Effector memory CD4-positive, alpha-beta T cell (primary cell): ENCODE measurements around the gene TRIM54.
"Not testable (repeated sequence)": the region's sequence is repeated elsewhere in the genome, so short reads cannot be mapped to it uniquely, and the experiment has no call there.

ENCODE experiments used
- DNase-seq, 3 donors: peaks; one replicate each; pipeline ENCODE4 v3.0.0-alpha.2; 2020
- H3K27ac ChIP-seq: 2 replicates; pipeline ENCODE4 v1.7.0; 2013; ENCODE audit warnings: mild to moderate bottlenecking, low read length, moderate library complexity; ENCODE audit not compliant: insufficient read depth, poor library complexity, severe bottlenecking
- H3K27me3 ChIP-seq: replicated peaks from 2 replicates; pipeline ENCODE4 v1.7.0; 2013; ENCODE audit warnings: mild to moderate bottlenecking, low read length; ENCODE audit not compliant: insufficient read depth, control insufficient read depth, poor library complexity, severe bottlenecking
- H3K36me3 ChIP-seq: 2 replicates; pipeline ENCODE4 v1.7.0; 2013; ENCODE audit warnings: mild to moderate bottlenecking, low read length, moderate library complexity; ENCODE audit not compliant: control insufficient read depth, insufficient read depth
- H3K4me1 ChIP-seq: 2 replicates; pipeline ENCODE4 v1.7.0; 2013; ENCODE audit warnings: low read length, mild to moderate bottlenecking; ENCODE audit not compliant: control insufficient read depth, insufficient read depth, poor library complexity, severe bottlenecking
- H3K4me3 ChIP-seq: 2 replicates; pipeline ENCODE4 v1.7.0; 2013; ENCODE audit warnings: low read length, low read depth, mild to moderate bottlenecking; ENCODE audit not compliant: insufficient read depth, poor library complexity, severe bottlenecking
- H3K9me3 ChIP-seq: 2 replicates; pipeline ENCODE4 v1.7.0; 2013; ENCODE audit warnings: mild to moderate bottlenecking, low read length, moderate library complexity; ENCODE audit not compliant: control insufficient read depth

TRIM54 gene

DNA sequence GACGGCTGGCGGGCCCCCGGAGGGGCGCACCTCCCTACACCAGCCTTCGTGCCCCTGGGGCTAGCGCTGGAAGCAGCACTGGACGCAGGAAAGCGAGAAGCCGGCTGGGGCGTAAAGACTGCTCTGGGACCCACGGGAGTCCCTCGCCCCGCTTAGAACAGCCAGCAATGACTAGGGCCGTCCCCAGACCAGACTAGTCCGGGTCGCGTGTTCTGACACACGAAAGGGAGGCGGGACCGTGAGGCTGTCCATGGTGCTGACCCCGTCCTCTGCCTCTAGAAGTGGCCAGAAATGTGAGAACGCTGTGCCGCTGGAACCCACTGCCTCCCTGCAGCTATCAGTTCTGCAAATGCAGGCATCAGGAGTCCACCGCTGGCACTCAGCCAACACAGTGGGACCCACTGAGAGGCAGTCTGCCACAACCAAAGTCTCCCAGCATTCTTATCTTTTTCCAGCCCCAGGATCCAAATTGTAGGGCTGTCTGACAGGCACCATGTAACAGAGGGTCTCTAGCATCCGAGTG, 26.2 kb downstream of the TRIM54 start, which contains the start of gene UCN:
UCN (minus strand) TSS at position 87 of the 523 bp plus-strand sequence. CDS start 550 bp downstream, outside the sequence.
- no peak for DNase-seq
- H3K27me3 ChIP-seq: peaks cover 14% of the 10 kb centered on the region

DNA sequence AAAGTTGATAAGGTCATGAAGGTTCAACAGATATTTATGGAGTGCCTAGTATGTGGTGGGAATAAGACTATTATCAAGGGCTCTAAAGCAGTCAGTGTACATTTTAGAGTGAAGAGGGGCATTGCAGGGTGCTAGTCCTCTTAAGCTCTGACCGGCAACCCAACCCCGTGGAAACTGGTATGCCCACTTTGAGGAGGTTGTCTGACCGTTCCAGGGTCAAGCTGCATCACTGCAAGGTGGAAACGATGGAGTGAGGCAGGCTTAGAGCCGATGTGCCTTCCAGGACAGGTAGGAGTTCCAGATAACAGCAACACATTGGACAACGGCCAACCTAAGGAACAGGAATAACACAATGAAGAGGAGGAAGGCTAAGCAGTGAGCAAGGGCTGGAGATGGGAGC, 27.4 kb downstream of the TRIM54 start:
- Histone ChIP-seq H3K4me3 (no peak overlapping the region), H3K27ac (no peak overlapping the region), H3K9me3 (no peaks in the 10 kb centered on the region), H3K36me3 (peaks cover 4% of the 10 kb centered on the region), H3K27me3 (peaks cover 14% of the 10 kb centered on the region), H3K4me1 (peaks cover 11% of the 10 kb centered on the region)
- no peak for DNase-seq

More for the DNA sequence above, 26.2 kb downstream of the TRIM54 start, which contains the start of gene UCN:
- Histone ChIP-seq H3K4me3 (no peak within 1 kb of the TSS), H3K27ac (no peak within 1 kb of the TSS), H3K4me1 (peaks cover 11% of the 10 kb centered on the region), H3K36me3 (peaks cover 4% of the 10 kb centered on the region), H3K9me3 (no peaks in the 10 kb centered on the region)

DNA sequence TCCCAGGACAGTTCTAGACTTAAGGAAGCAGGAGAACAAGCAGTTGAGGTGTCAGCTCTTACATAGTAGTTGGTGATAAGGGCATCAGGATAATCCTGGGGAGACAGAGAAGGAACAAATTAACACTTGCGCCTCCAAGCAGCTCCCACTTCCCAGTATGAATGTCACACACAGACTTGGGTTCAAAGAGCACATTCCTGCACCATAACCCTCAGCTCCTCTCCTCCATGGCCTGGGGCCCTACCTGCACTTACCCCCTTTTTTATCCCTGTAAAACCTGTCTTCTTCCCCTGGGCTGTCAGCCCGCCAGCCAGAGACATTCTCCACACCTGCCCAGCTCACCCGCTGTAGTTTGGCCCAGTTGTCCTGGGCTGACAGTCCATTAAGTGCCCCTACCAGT, 29.9 kb downstream of the TRIM54 start:
- DNase-seq: no peak
- Histone ChIP-seq H3K27me3 (peaks cover under 1% of the 10 kb centered on the region), H3K27ac (no peak overlapping the region), H3K36me3 (peaks cover 4% of the 10 kb centered on the region), H3K4me3 (no peak overlapping the region), H3K4me1 (peaks cover 1% of the 10 kb centered on the region), H3K9me3 (no peaks in the 10 kb centered on the region)

DNA sequence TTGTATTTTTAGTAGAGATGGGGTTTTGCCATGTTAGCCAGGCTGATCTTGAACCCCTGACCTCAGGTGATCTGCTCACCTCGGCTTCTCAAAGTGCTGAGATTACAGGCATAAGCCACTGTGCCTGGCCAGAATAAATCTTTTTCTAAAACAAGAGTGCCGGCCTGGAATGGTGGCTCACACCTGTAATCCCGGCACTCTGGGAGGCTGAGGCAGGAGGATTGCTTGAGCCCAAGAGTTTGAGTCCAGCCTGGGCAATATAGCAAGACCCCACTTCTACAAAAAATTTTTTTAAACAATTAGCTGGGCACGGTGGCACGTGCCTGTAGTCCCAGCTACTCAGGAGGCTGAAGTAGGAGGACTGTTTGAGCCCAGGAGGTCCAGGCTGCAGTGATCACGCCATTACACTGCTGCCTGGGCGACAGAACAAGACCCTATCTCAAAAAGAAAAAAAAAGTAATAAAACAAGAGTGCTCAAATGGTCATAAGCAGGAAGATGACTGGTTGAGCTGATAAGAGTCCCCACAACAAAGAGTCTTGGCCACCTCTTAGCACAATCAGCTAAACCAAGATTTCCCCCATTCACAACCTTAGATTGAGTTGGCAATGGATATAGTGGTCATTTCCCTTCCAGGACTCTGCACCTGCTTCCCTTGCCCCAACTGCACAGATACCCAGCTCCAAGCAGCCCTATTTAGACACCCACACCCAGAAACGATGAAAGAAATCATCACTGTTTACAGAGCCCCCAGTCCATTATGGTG, 31.8 kb downstream of the TRIM54 start:
- H3K27ac ChIP-seq: no peak overlapping the region
- peaks cover 4% of the 10 kb centered on the region for H3K36me3 ChIP-seq
- no peaks in the 10 kb centered on the region for H3K27me3 ChIP-seq
- H3K9me3 ChIP-seq: no peaks in the 10 kb centered on the region
- DNase-seq: no peak
- no peaks in the 10 kb centered on the region for H3K4me1 ChIP-seq
- no peak overlapping the region for H3K4me3 ChIP-seq

DNA sequence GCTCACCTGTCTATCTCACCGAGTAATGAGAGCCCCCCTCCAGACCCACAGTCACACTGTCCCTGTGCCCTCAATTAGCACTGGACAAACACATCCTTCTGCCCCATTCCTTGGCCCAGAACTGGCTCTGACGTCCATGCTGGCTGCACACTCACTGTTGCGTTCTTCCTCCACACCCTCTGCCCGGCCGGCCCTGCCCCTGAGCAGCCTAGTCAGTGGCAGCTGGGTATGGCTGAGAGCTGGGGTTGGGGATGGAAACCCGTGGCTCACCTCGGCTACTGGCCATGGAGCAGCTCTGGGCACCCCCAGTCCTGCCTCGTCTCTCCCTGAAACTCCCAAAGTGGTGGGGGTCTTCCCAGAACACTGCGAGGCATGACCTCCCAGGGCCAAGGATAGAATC, 32.5 kb downstream of the TRIM54 start:
- Histone ChIP-seq H3K4me3 (no peak overlapping the region), H3K27me3 (no peaks in the 10 kb centered on the region), H3K36me3 (peaks cover 4% of the 10 kb centered on the region), H3K9me3 (no peaks in the 10 kb centered on the region), H3K27ac (no peak overlapping the region), H3K4me1 (no peaks in the 10 kb centered on the region)
- no peak for DNase-seq

DNA sequence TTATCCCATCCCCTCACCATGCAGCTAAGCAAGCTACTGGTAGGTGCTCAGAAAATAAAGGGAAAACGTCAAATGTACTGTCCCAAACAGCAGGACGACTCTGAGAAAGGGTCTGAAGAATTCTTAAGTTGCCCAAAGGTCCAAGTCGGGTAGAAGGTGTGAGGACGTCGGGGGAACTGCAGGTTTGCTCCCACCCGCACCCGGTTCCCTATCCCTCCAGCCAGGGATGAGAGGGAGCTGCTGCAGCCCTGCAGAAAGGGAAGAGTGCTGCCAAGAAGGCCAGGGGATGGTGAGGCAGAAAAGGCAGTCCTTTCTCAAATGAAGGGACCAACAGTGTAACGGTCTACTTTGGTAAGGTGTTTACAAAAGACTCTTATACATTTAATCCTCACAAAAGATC, 32.9 kb downstream of the TRIM54 start:
- Histone ChIP-seq H3K4me3 (no peak overlapping the region), H3K36me3 (peaks cover 4% of the 10 kb centered on the region), H3K27ac (no peak overlapping the region), H3K27me3 (no peaks in the 10 kb centered on the region), H3K4me1 (no peaks in the 10 kb centered on the region), H3K9me3 (no peaks in the 10 kb centered on the region)
- DNase-seq: no peak

DNA sequence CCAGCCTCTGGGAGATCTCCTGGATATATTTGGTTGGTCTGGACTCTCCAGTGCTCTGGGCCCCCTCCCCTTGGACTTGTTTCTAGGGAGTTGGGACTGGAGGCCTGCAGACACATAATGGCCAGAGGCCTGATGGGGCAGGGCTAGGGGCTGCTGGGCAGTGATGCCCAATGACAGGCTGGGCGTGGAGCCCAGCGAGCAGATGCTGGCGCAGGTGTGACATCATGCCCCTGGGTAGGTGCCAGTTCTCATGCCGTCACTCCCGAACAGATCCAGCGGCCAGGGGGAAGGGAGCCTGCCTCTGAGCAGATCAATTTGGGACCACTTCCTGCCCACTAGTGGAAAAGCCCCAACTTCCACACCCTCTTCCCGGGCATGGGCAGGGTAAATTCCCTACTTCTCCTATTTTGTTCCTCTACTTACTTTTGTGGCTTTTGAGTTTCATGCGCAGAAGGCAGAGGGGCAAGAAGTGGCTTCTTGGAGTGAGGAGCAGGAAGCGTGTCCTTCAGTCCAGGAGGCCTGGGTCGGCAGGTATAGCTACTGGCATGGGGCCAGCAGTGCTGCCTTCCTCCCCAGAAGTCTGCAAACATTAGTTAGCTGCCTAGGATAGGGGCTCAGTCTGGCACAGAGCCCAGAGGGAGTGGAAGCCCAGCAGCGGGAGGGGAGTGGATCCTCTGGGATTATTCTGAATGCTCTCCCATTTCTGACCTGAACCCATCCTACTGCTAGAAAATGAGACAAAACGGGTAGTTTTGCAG, 34.6 kb downstream of the TRIM54 start:
- Histone ChIP-seq H3K36me3 (no peaks in the 10 kb centered on the region), H3K9me3 (no peaks in the 10 kb centered on the region), H3K4me3 (no peak overlapping the region), H3K27ac (no peak overlapping the region), H3K4me1 (peaks cover under 1% of the 10 kb centered on the region), H3K27me3 (no peaks in the 10 kb centered on the region)
- DNase-seq: no peak

DNA sequence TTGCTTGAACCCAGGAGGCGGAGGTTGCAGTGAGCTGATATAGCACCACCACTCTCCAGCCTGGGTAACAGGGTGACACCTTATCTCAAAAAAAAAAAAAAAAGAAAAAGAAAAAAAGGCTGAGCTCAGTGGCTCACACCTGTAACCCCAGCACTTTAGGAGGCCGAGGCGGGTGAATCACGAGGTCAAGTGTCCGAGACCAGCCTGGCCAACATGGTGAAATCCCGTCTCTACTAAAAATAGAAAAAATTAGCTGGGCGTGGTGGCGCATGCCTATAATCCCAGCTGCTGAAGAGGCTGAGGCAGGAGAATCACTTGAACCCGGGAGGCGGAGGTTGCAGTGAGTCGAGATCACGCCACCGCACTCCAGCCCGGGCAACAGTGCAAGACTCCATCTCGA, 37.6 kb downstream of the TRIM54 start:
- H3K27ac ChIP-seq, H3K27me3 ChIP-seq, H3K36me3 ChIP-seq, H3K4me3 ChIP-seq, DNase-seq, H3K9me3 ChIP-seq: not testable (repeated sequence)
- peaks cover 13% of the 10 kb centered on the region for H3K4me1 ChIP-seq

DNA sequence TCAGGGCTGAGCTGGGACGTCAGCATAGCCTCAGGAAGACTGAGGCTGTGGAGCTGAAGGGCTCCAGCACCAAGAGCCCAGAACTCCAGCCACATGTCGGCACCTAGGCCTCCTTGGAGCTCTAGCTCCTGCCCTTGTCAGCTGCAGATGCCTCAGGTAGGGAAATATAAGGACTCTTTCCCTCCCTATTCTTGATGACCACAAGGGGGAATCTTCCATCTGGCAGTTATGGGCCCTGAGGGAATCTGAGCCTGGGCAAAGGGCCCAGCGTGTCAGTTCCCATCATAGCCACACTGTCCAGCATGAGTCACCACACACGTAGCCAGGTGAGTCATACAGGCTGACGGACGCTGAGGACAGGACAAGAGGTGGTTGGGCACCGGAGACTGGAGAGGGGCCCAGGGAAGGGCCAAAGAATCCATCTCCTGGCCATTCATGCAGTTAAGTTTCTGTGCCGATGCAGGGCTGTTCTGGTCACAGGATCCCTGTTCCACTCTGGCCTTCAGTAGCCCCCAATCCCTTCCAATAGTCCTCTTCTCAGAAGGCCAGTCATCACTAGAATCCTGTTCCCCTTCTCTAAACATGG, 38.8 kb downstream of the TRIM54 start:
- Histone ChIP-seq H3K36me3 (peaks cover under 1% of the 10 kb centered on the region), H3K27me3 (no peaks in the 10 kb centered on the region), H3K27ac (no peak overlapping the region), H3K4me1 (peaks cover 13% of the 10 kb centered on the region), H3K4me3 (no peak overlapping the region), H3K9me3 (no peaks in the 10 kb centered on the region)
- no peak for DNase-seq
